Skeletal muscle tissue (tissue), 4 donors: Measurements from ENCODE around the gene ITPRID1. TPM values are rescaled to one million over a fixed set of nuclear protein-coding genes. Genes with fewer than 3 reads are reported as not detected.

Experiments used
- H3K27ac ChIP-seq: one replicate; pipeline ENCODE4 v1.7.0; 2013; ENCODE audit warnings: mild to moderate bottlenecking, low read depth, low read length, inconsistent platforms
- H3K27me3 ChIP-seq, 3 donors: one replicate each; pipeline ENCODE4 v1.7.0; 2013; ENCODE audit warnings: low read length in 3 of 3; ENCODE audit not compliant: control insufficient read depth in 3 of 3, insufficient read depth in 3 of 3
- H3K36me3 ChIP-seq, 3 donors: one replicate each; pipeline ENCODE4 v1.7.0; 2013; ENCODE audit warnings: low read length in 3 of 3; ENCODE audit not compliant: control insufficient read depth in 3 of 3, insufficient read depth in 3 of 3
- H3K4me1 ChIP-seq, 3 donors: one replicate each; pipeline ENCODE4 v1.7.0; 2013; ENCODE audit warnings: low read length in 3 of 3, mild to moderate bottlenecking in 3 of 3; ENCODE audit not compliant: control insufficient read depth in 3 of 3, insufficient read depth in 3 of 3
- H3K4me3 ChIP-seq, 3 donors: one replicate each; pipeline ENCODE4 v1.7.0; 2013; ENCODE audit warnings: low read length in 3 of 3
- H3K9ac ChIP-seq, 3 donors: one replicate each; pipeline ENCODE4 v1.7.0; 2013; ENCODE audit warnings: low read length in 3 of 3, mild to moderate bottlenecking in 3 of 3, moderate library complexity in 2 of 3, low read depth in 1 of 3
- H3K9me3 ChIP-seq, 3 donors: one replicate each; pipeline ENCODE4 v1.7.0; 2013; ENCODE audit warnings: low read length in 3 of 3; ENCODE audit not compliant: control insufficient read depth in 3 of 3
- total RNA-seq: library from RNA; depleted of rRNA; stranded (reverse); fragments of >200 nt; gene quantifications from one replicate; pipeline ENCODE4 v1.2.3, GENCODE V29; 2014
- donor health status: Osteomylitis.

Gene ITPRID1
- total RNA-seq, 1 donor from 2014 or later = 0.52 TPM

GRCh38 chr7:31687024-31687748 lies 173.3 kb downstream of the ITPRID1 start, which contains the start of gene PPP1R17:
Gene PPP1R17, plus strand, starts transcription at chr7:31687215. Its CDS starts 5,227 bp downstream, at chr7:31692442.
- H3K9me3 ChIP-seq = no peaks in the 10 kb centered on the region
- H3K4me3 ChIP-seq = no peak within 1 kb of the TSS
- H3K4me1 ChIP-seq = no peaks in the 10 kb centered on the region
- no peaks in the 10 kb centered on the region for H3K36me3 ChIP-seq
- H3K27ac ChIP-seq = no peak within 1 kb of the TSS
- no peak within 1 kb of the TSS for H3K9ac ChIP-seq
- no peaks in the 10 kb centered on the region for H3K27me3 ChIP-seq

- H3K9ac ChIP-seq = no peak overlapping the region
- H3K9me3 ChIP-seq = no peaks in the 10 kb centered on the region
Measured at GRCh38 chr7:31688372-31688771, 174.5 kb downstream of the ITPRID1 start.

GRCh38 chr7:31688996-31689395 lies 175.1 kb downstream of the ITPRID1 start:
- Histone ChIP-seq H3K4me1 (no peaks in the 10 kb centered on the region), H3K36me3 (no peaks in the 10 kb centered on the region), H3K9me3 (no peaks in the 10 kb centered on the region), H3K9ac (no peak overlapping the region), H3K27me3 (no peaks in the 10 kb centered on the region), H3K27ac (no peak overlapping the region), H3K4me3 (no peak overlapping the region)

More at GRCh38 chr7:31688372-31688771, 174.5 kb downstream of the ITPRID1 start:
- Histone ChIP-seq H3K27me3 (no peaks in the 10 kb centered on the region), H3K27ac (no peak overlapping the region), H3K4me3 (no peak overlapping the region), H3K36me3 (no peaks in the 10 kb centered on the region), H3K4me1 (no peaks in the 10 kb centered on the region)

GRCh38 chr7:31690935-31691334 lies 177.0 kb downstream of the ITPRID1 start:
- H3K27me3 ChIP-seq = no peaks in the 10 kb centered on the region
- no peak overlapping the region for H3K27ac ChIP-seq
- no peak overlapping the region for H3K4me3 ChIP-seq
- H3K9me3 ChIP-seq = no peaks in the 10 kb centered on the region
- no peak overlapping the region for H3K9ac ChIP-seq
- H3K4me1 ChIP-seq = no peaks in the 10 kb centered on the region
- no peaks in the 10 kb centered on the region for H3K36me3 ChIP-seq

GRCh38 chr7:31692451-31692850 lies 178.6 kb downstream of the ITPRID1 start:
- no peaks in the 10 kb centered on the region for H3K4me1 ChIP-seq
- H3K36me3 ChIP-seq = no peaks in the 10 kb centered on the region
- H3K9me3 ChIP-seq = no peaks in the 10 kb centered on the region
- no peaks in the 10 kb centered on the region for H3K27me3 ChIP-seq
- no peak overlapping the region for H3K9ac ChIP-seq
- H3K4me3 ChIP-seq = no peak overlapping the region
- no peak overlapping the region for H3K27ac ChIP-seq

- H3K27ac ChIP-seq = no peak overlapping the region
- H3K27me3 ChIP-seq = no peaks in the 10 kb centered on the region
- H3K9ac ChIP-seq = no peak overlapping the region
- no peaks in the 10 kb centered on the region for H3K9me3 ChIP-seq
- no peaks in the 10 kb centered on the region for H3K36me3 ChIP-seq
- H3K4me1 ChIP-seq = no peaks in the 10 kb centered on the region
- no peak overlapping the region for H3K4me3 ChIP-seq
Measured at GRCh38 chr7:31692871-31693270, 179.0 kb downstream of the ITPRID1 start.

- Histone ChIP-seq H3K27me3 (no peaks in the 10 kb centered on the region), H3K36me3 (no peaks in the 10 kb centered on the region), H3K27ac (no peak overlapping the region), H3K9ac (no peak overlapping the region), H3K9me3 (no peaks in the 10 kb centered on the region), H3K4me1 (no peaks in the 10 kb centered on the region), H3K4me3 (no peak overlapping the region)
Measured at GRCh38 chr7:31695859-31696614, 182.1 kb downstream of the ITPRID1 start.

- H3K9ac ChIP-seq = no peak overlapping the region
Measured at GRCh38 chr7:31699050-31699449, 185.2 kb downstream of the ITPRID1 start.

GRCh38 chr7:31702354-31702753 lies 188.5 kb downstream of the ITPRID1 start:
- Histone ChIP-seq H3K27ac (no peak overlapping the region), H3K4me3 (no peak overlapping the region), H3K27me3 (peaks cover 0 to 2% (median 0%) of the 10 kb centered on the region in 3 donors), H3K9me3 (no peaks in the 10 kb centered on the region), H3K9ac (no peak overlapping the region), H3K36me3 (no peaks in the 10 kb centered on the region), H3K4me1 (no peaks in the 10 kb centered on the region)

More at GRCh38 chr7:31699050-31699449, 185.2 kb downstream of the ITPRID1 start:
- H3K36me3 ChIP-seq = no peaks in the 10 kb centered on the region
- H3K4me1 ChIP-seq = no peaks in the 10 kb centered on the region
- H3K9me3 ChIP-seq = no peaks in the 10 kb centered on the region
- peaks cover 0 to 2% (median 0%) of the 10 kb centered on the region in 3 donors for H3K27me3 ChIP-seq
- no peak overlapping the region for H3K27ac ChIP-seq
- H3K4me3 ChIP-seq = no peak overlapping the region

GRCh38 chr7:31705377-31705776 lies 191.5 kb downstream of the ITPRID1 start:
- Histone ChIP-seq H3K9ac (no peak overlapping the region), H3K36me3 (no peaks in the 10 kb centered on the region), H3K9me3 (no peaks in the 10 kb centered on the region), H3K27ac (no peak overlapping the region), H3K27me3 (peaks cover 0 to 2% (median 0%) of the 10 kb centered on the region in 3 donors), H3K4me3 (no peak overlapping the region), H3K4me1 (no peaks in the 10 kb centered on the region)
